Fibroblast of the conjunctiva (primary cell): ENCODE data around the gene SLC7A1.
A peak's percentile ranks its signal among the peaks of the same experiment; 100 is the strongest.

Source experiments
- DNase-seq: peaks from one replicate; pipeline ENCODE4 v3.0.0-alpha.2; 2010; ENCODE audit warnings: low read depth

SLC7A1 gene

GRCh38 chr13:29509999-29510589 lies 85.4 kb downstream of the SLC7A1 start:
- no peak for DNase-seq

- DNase-seq = no peak
Measured at GRCh38 chr13:29508876-29509252, 86.6 kb downstream of the SLC7A1 start.

- peak; percentile 76 for DNase-seq
Measured at GRCh38 chr13:29508130-29508875, 87.2 kb downstream of the SLC7A1 start.

GRCh38 chr13:29507356-29507755 lies 88.1 kb downstream of the SLC7A1 start:
- DNase-seq = no peak

- DNase-seq = no peak
Measured at GRCh38 chr13:29505950-29506349, 89.5 kb downstream of the SLC7A1 start.

- no peak for DNase-seq
Measured at GRCh38 chr13:29505511-29505910, 90.0 kb downstream of the SLC7A1 start.

GRCh38 chr13:29504691-29505090 lies 90.8 kb downstream of the SLC7A1 start:
- DNase-seq = no peak

- no peak for DNase-seq
Measured at GRCh38 chr13:29503041-29503837, 92.2 kb downstream of the SLC7A1 start.

GRCh38 chr13:29502391-29503008 lies 93.0 kb downstream of the SLC7A1 start:
- DNase-seq = no peak

- DNase-seq = no peak
Measured at GRCh38 chr13:29501674-29502073, 93.8 kb downstream of the SLC7A1 start.

GRCh38 chr13:29500386-29500785 lies 95.1 kb downstream of the SLC7A1 start:
- DNase-seq = no peak

- DNase-seq = no peak
Measured at GRCh38 chr13:29499506-29500165, 95.9 kb downstream of the SLC7A1 start.

GRCh38 chr13:29498426-29499040 lies 97.0 kb downstream of the SLC7A1 start:
- DNase-seq = no peak

GRCh38 chr13:29497137-29497654 lies 98.3 kb downstream of the SLC7A1 start:
- no peak for DNase-seq

- DNase-seq = no peak
Measured at GRCh38 chr13:29496241-29496712, 99.2 kb downstream of the SLC7A1 start.

- DNase-seq = no peak
Measured at GRCh38 chr13:29494520-29494919, 101.0 kb downstream of the SLC7A1 start.

GRCh38 chr13:29493796-29494195 lies 101.7 kb downstream of the SLC7A1 start:
- no peak for DNase-seq

- no peak for DNase-seq
Measured at GRCh38 chr13:29491248-29491647, 104.2 kb downstream of the SLC7A1 start.

- no peak for DNase-seq
Measured at GRCh38 chr13:29490561-29490885, 105.0 kb downstream of the SLC7A1 start.

GRCh38 chr13:29489650-29490560 lies 105.6 kb downstream of the SLC7A1 start:
- no peak for DNase-seq
